HG02571 (cell line): Measurements from ENCODE around the gene ERP27.

Experiments used
- ATAC-seq: cut with Tn5 transposase; IDR thresholded peaks from one replicate; pipeline ENCODE4 v1.9.1; 2021; ENCODE audit warnings: mild to moderate bottlenecking, moderate library complexity; ENCODE audit not compliant: unreplicated experiment

The ERP27 gene

DNA sequence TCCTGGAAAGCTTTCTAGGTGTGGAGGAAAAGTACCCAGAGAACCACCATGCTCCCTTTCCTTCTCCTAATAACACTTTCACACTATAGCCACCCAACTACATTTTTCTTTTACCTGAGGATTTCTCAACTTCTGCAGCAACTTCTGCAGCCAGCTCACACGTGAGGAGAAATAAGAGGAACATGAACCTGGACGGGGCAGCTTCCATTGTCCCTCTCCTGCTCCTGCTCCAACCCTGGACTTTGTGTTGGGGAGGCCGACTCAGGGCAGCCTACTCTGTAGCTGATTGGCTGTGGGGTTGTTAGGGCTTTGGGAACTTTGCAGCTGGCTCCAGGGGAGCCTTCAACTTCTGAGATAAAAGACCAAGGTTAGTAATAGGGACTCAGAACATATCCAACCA lies at the start of gene ERP27:
Gene ERP27 (minus strand): TSS at position 237 of the 400 bp plus-strand sequence. CDS start 29 bp downstream, at position 208.
- no peak for ATAC-seq

DNA sequence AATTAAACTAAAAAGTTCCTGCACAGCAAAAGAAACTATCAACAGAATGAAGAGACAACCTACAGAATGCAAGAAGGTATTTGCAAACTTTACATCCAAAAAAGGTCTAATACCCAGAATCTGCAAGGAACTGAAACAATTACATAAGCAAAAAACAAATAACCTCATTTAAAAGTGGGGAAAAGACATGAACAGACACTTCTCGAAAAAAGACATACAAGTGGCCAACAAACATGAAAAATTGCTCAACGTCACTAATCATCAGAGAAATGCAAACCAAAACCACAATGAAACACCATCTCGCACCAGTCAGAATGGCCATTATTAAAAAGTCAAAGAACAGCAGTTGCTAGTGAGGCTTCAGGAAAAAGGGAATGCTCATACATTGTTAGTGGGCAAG lies 49.7 kb upstream of the ERP27 start:
- no peak for ATAC-seq

DNA sequence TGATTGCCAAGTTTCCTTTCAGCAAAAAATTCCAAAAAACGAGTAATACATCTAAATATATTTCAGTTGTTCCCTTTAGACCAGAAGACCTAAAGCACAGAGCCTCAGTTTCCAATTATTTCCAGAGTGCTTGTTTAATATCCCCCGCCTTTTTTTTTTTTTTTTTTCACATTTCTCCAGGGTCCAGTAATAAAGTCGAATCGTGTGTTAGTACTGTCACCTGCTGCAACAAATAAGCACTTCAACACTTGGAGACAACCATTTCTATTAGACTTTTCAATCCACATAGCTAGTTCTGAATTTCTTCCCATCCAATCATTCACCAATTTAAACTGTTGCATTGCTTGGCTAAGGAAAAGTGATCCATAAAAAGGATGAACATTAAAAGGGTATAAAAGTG lies 48.1 kb upstream of the ERP27 start:
- no peak for ATAC-seq

DNA sequence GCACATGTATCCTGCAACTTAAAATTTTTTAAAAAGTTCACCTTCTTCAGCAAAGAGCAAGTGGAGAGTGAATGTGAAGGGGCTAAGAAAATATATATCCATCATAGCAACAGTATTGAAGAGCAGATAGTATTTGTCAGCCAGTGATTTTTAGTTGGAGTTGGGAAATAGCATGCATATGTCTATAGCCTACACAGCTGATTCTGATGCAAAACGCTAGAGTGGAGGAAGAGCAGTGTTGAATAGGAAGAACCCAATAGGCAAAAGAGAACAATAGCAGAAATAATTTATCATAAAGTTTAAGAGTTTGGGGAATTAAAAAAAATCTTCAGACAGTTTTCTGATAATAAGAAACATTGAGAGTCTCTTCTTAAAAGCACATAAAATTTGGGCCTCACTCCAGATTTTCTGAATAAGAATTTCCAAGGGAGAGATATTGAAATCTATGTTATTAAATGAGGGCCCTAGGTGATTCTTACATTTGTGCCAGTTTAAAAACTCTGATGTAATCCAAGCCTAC lies 46.5 kb upstream of the ERP27 start:
- no peak for ATAC-seq

DNA sequence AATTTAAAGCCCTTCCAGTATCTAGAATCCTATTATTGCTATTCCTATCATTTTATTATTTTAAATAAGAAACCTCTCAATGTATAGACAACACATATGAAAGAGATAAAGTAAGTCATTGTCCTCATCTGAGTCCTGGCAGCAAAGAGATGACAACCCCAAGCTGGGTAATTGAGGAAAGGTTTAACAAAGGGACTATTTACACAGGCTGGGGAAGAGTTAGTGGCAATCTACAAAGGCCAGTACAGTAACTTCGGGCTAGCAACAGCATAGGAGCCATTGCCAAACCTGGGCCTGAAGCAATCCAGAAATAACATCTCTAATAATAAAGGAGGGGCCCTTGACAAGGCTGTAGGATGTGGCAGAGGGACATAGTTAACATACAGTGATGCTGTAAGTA lies 45.7 kb upstream of the ERP27 start:
- ATAC-seq: no peak

DNA sequence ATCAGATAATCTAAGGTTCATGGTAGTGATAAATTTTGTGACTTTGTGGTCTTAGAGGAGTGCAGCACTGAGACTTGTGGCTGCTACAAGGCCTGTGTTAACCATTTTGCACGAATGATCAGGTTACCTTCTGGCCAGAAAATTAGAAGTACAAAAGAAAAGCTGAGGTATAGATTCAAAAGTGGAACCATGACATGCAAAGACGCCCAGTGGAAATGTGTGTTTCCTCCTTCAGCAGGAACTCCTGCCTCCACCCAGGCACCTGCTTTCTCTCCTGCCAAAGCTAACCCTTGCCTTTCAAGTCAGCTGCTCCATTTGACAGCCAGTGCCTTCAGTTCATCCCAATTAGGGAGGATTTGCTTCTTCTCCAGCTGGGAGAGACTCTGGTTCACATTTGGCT lies 44.7 kb upstream of the ERP27 start:
- no peak for ATAC-seq

DNA sequence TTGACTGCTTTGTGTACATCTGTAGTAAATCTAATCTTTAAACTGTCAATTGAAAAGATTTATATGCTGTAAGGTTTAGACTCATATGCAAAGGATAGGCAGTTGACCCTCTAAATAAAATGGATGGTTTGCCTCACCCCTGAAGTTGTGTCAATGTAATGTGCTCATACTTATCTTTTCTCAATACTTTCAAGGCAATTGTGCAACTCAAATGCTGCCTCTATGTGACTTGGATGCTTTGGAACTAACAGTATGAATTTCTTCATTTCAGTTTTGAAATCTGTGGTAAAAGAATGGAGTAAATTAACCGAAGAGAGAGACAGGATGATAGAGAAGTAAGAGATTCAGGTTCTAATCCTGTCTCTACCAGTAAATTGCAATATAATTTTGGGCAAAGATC lies 44.2 kb upstream of the ERP27 start:
- no peak for ATAC-seq

DNA sequence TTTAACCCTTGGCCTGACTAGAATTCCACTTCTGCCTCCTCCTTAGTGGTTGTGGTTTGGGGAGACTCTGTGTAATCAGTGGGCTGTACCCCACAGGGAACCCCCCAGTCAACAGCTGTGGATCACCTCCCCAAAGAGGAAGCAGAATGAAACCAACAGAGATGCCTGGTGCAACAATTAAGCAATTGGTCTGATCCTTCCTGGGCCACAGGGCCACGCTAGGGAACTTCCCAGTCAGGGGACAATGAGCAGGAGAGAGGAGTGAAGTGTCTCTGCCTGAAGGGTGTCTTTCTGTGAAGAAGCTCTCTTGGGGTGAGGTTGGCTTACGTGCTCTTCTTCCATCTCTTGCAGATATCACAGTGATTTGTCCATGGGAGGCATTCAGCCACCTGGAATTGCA lies 42.7 kb upstream of the ERP27 start:
- ATAC-seq: no peak

DNA sequence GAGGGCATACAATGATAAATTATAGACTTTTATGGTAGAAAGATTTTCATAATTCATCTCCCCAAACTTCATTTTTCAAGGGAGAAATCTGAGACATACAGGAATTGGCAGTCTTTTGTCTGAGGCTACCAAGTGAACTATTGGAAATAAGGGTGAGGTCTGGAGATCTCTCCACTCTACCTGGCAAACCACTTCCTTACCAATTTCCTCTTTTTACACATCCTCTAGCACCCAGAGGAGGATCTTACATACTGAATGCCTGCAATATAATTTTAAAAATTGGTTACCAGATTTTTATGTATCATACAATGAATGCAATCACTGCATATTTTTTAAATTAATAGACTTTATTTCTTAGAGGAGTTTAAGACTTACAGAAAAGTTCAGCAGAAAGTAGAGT lies 41.1 kb upstream of the ERP27 start:
- ATAC-seq: no peak

DNA sequence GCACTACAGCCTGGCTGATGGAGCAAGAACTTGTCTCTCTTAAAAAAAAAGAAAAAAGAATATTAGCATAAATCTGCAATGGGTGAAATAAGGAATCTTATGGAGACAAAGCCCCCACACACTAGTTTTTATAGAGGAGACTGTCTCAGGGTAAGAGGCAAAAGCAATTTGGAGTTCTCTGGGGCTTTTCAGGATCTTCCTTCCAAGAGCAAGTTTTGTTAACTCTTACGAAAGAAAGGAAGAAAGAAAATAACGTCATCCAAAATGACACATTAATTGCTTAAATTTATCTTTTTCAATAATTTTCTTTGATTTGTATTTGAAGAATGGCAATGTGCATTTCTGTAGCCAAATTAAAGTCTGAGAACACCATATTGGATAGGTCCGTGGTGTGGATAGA lies 38.3 kb upstream of the ERP27 start:
- ATAC-seq: no peak

DNA sequence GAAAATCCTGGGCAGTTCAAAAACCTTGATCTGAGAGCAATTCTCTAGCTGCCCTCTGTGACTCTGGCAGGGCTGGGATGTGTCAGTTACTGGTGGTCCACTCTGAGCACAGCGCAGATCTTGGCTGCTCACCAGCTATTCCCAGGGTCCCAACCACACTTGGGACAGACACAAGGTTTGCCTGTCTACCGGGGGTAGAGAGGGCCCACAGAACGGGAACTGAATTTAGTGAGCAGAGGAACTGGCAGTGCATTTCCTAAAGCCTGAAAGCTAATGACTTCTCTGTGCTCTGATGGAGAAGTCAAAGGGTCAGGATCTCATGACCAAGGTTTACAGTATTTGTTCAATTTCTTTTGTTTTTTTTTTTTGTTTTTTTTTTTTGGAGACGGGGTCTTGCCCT lies 37.1 kb upstream of the ERP27 start:
- no peak for ATAC-seq

DNA sequence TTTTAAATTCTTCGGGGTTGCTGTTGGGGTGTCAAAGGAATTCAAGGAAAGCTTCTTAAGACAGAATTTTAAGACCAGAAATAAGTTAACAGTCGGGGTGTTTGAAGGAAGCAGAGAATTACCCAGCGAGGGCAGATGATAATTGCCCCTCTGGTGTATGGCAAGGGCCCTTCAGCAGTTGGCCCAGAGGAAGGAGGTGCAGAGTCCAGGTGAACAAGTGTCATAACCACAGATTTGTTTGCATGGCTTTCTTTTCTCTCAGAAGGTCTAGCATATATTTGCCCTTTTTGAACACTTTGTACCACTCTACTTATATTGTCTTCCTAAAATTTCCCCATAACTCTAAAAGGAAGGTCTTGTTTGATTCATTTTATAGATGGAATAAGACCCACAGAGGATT lies 36.3 kb upstream of the ERP27 start:
- no peak for ATAC-seq

DNA sequence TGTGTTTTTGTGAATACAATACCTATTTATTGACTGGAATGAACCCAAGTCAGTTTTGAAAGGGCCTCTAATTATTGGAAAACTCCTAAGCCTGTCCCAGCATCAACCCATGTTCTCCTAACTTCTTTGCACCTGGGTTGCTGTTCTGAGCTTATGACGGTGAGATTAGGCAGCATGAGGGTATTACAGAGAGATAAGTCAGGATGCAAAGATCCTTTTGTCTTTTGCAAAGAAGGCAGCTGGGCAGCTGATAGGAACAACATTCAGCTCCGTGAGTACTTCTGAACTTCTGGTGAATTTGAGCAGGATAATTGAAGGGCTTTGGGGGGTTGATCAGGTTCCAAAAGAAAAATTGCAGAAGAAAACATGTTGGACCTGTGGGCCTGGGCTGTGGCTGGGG lies 34.5 kb upstream of the ERP27 start, which contains the start of gene PDE6H:
Gene PDE6H (plus strand): TSS at position 227 of the 400 bp plus-strand sequence. CDS start 4,971 bp downstream, outside the sequence.
- ATAC-seq: no peak

DNA sequence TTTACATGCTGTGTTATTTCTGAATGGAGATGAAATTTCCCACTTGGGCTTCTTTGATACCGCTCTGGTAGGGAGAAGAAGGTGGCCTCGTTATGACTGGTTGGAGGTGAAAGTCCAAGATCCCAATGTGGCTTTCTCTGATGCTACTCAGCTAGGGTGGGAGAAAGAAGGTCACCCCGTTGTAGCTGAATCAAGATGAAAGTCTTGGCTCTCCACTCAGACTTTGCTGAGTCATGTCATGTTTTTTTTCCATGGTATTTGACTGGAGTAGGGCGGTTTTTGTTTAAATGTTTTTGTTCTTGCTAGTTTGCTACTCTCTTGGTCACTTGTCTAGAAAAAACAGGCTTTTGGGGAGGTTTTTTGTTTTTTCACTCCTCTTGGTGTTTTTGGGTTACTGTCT lies 32.1 kb upstream of the ERP27 start:
- no peak for ATAC-seq

DNA sequence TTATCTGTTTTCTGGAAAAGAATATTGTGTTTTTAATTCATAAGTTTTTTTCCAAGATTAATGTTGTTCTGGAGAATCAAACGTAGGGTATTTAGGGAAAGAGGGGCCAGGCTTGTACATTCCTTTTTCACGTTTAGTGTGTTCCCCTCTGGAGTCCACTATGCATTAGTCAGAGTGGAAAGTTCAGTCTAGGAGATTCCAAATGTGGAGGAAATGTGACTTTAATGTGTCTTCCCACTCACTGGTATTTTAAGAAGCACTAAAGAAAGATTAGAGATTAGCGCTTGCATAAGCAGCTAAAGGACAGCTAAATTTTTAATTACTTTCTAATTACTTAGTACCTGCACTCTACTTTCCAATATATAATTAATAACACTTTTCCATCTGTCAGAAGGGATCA lies 30.1 kb upstream of the ERP27 start:
- ATAC-seq: no peak

DNA sequence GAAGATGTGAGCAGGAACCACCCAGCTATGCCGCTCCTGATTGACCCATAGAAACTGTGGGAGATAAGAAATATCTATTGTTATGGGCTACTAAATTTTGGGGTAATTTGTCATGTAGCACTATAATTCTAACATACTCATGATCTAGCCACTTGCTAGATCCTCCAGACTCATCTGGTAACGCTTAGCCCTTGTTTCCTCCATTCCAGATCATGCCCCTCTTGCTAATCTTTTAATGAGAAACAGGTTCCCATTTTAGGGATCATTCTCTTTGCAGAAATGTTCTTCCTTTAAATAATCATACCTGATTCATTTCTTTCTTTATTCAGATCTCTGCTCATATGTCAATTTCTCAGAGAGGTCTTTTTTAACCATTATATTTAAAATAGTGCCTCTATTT lies 26.9 kb upstream of the ERP27 start:
- ATAC-seq: no peak

DNA sequence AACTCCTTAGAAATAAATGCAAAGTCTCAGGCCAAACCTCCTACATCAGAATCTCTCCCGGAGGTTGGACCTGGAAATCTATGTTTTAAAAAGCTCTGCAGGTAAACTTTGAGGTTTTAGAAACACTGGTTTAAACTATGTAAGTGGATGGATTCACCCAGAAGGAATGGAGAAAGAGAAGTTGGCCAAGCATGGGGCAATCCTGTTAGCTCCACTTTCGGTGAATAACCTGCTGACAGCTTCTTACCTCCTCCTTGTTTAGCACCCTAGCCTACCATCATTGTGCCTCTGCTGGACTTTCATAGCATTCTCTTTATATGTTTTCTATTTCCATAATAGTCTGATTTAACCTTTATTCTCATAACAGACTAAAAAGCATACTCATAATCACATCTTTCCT lies 26.1 kb upstream of the ERP27 start:
- no peak for ATAC-seq

DNA sequence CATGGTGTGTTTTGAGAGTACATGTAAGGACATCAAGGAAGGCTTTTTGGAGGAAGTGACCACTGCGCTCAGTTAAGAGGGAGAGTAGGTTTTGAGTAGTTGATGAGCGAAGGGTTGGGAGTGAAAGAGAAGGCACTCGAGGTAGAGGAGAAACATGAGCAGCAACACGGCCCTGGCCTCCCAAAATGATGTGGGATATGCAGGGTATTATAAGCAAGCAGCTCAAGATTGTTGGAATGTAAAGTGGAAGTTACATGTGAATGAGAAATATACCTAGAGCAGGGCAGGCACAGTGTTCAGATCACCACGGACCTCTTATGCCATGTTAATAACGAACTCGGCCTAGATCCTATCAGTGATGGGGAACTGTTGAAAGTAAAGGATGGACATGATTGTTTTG lies 25.2 kb upstream of the ERP27 start:
- no peak for ATAC-seq

DNA sequence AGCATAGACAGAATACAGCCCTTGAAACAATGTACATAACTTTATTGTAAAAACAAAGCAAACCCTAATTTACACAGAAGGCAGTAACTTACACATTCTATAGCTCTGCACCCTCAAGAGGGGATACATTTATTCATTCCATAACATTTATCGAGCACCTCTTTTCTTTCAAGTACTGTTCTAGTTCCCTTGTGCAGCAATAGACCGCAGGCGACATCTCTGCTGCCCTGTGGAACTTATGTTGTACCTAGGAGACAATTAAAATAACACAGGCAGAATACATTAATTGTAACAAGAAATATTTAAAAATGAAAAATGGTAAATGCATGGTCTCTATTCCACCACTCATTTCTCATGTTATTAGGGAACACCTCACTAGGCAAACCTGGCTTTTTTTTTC lies 24.5 kb upstream of the ERP27 start:
- no peak for ATAC-seq

DNA sequence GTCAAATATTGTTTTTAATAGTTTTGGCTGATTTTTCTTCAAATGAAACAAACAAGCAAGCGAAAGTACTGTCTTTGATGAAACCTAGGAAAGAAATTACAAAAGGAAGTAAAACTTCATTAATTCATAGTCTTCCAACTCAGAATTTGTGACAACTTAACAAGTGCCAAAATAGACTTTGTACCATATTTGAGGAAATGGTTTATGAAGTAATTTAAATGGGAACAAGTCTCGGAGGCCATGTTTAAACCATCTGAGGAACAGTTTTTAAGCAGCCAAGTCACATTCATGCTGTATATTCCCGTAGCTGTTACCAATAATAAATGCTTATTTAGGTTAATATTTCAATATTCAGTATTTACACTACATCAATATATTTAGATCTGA lies 23.8 kb upstream of the ERP27 start:
- ATAC-seq: no peak

DNA sequence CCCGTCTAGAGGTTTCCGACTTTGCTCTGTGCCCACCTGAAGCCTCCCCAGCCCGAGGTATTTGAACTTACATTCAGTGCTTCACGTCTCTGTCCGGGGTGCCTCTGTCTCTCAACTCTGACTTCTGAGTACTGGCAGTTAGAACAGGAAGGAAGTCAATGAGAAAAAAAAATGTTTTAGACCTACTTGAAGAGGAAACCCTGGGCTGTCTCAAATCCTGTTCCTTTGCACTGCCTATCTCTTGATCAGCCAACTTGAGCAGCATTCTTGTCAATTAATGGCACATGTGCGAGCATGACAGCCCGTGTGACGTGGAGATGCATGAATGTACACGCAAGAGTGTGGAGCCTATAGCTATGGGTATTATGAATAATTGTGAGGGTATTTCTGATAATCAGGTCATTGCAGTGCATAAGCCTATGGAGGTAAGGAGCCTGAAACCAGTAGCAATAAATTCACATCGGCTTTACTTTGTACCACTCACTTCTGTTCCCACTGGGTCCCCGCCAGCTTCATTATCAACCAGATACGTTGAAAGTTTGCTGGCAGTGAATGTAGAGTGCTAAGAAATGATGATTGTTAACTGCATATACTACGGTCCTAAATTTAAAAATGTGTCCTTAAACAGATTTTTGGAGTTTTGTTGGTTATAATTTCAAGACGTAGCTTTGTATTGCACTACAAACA lies 23.3 kb upstream of the ERP27 start, which contains the start of gene ARHGDIB:
Gene ARHGDIB (minus strand): TSS at position 136 of the 687 bp plus-strand sequence. CDS start 10,889 bp downstream, outside the sequence.
- ATAC-seq: peak; percentile 62

DNA sequence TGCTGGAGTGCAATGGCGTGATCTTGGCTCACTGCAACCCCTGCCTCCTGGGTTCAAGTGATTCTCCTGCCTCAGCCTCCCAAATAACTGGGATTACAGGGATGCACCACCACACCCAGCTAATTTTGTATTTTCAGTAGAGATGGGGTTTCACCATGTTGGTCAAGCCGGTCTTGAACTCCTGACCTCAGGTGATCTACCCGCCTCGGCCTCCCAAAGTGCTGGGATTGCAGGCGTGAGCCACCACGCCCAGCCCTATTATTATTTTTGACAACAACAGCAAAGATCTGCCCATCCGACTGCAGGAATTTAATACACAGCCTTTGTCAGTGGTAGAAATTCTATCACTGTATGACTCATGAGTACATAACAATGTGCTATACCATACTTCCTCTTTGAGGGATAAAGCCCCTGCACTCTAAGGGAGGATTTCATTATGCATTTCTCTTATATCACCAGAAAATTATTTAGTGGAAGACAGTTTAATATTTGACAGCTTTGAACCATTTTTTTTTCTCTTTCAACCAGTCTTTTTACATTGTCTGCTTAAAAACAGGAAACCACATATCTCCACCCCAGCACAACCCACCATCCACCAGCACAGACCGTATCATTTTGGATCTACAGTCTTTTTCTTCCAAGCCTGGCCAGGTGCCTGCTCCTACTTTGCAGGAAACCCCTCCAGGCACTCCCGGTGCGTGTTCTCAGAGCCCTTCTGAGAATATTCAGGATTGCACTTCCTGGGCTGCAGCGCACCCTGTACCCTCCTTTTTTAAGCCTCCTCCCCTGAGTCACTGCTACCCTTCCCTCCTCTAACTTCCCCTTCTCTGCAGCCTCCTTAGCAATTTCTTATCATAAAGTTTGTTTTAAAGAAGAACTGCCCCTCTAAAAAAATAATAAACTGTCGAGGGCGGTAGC lies 22.5 kb upstream of the ERP27 start:
- peak; percentile 40 for ATAC-seq
